HG03558 (cell line): ENCODE results near the gene ACP6.
"Not testable (repeated sequence)": the region's sequence is repeated elsewhere in the genome, so short reads cannot be mapped to it uniquely, and the experiment has no call there.

Experiments used
- ATAC-seq: cut with Tn5 transposase; IDR thresholded peaks from one replicate; pipeline ENCODE4 v1.9.1; 2021; ENCODE audit warnings: moderate number of reproducible peaks; ENCODE audit not compliant: unreplicated experiment; ENCODE audit errors: extremely low read depth

Gene ACP6

GRCh38 chr1:147624529-147624928 lies 45.8 kb downstream of the ACP6 start:
- ATAC-seq, result no peak

- no peak for ATAC-seq
These were observed 46.3 kb downstream of the ACP6 start for GRCh38 chr1:147624011-147624410.

GRCh38 chr1:147622731-147623130 lies 47.6 kb downstream of the ACP6 start:
- ATAC-seq, result no peak

GRCh38 chr1:147620543-147620942 lies 49.8 kb downstream of the ACP6 start:
- no peak for ATAC-seq

- ATAC-seq, result no peak
These were observed 50.6 kb downstream of the ACP6 start for GRCh38 chr1:147619741-147620140.

- ATAC-seq, result no peak
These were observed 51.6 kb downstream of the ACP6 start for GRCh38 chr1:147618771-147619170.

GRCh38 chr1:147618077-147618569 lies 52.2 kb downstream of the ACP6 start:
- no peak for ATAC-seq

- not testable (repeated sequence) for ATAC-seq
These were observed 55.4 kb downstream of the ACP6 start for GRCh38 chr1:147614966-147615365.

- ATAC-seq, result no peak
These were observed 56.8 kb downstream of the ACP6 start for GRCh38 chr1:147613506-147613905.

- ATAC-seq, result no peak
These were observed 58.0 kb downstream of the ACP6 start for GRCh38 chr1:147612366-147612765.

GRCh38 chr1:147611586-147611985 lies 58.7 kb downstream of the ACP6 start:
- ATAC-seq, result no peak

GRCh38 chr1:147611021-147611426 lies 59.3 kb downstream of the ACP6 start:
- no peak for ATAC-seq

- no peak for ATAC-seq
These were observed 61.0 kb downstream of the ACP6 start for GRCh38 chr1:147609358-147609757.

- ATAC-seq, result no peak
These were observed 61.7 kb downstream of the ACP6 start for GRCh38 chr1:147608596-147608995.

GRCh38 chr1:147605591-147605990 lies 64.7 kb downstream of the ACP6 start:
- no peak for ATAC-seq

- ATAC-seq, result no peak
These were observed 66.3 kb downstream of the ACP6 start for GRCh38 chr1:147603986-147604385.

- peak; percentile 1 for ATAC-seq
These were observed 69.9 kb downstream of the ACP6 start for GRCh38 chr1:147600119-147601111.

- ATAC-seq, result peak; percentile 33
These were observed 70.8 kb downstream of the ACP6 start for GRCh38 chr1:147599362-147600118.

GRCh38 chr1:147598621-147599361 lies 71.5 kb downstream of the ACP6 start:
- ATAC-seq, result no peak

GRCh38 chr1:147597010-147597409 lies 73.3 kb downstream of the ACP6 start:
- ATAC-seq, result no peak
